ENCODE results near the gene USP20. TPM values are rescaled to one million over a fixed set of nuclear protein-coding genes. Genes with fewer than 3 reads are reported as not detected.
"Not testable (repeated sequence)": the region's sequence is repeated elsewhere in the genome, so short reads cannot be mapped to it uniquely, and the experiment has no call there.

The USP20 gene
- total RNA-seq (100 to 1,000 TPM; 117 to 124 TPM), polyA plus RNA-seq (10 to 100 TPM; 37.1 to 76.4 (median 49.4) TPM), total RNA-seq (103 to 218 (median 169) reads per million in 6 experiments)

DNA sequence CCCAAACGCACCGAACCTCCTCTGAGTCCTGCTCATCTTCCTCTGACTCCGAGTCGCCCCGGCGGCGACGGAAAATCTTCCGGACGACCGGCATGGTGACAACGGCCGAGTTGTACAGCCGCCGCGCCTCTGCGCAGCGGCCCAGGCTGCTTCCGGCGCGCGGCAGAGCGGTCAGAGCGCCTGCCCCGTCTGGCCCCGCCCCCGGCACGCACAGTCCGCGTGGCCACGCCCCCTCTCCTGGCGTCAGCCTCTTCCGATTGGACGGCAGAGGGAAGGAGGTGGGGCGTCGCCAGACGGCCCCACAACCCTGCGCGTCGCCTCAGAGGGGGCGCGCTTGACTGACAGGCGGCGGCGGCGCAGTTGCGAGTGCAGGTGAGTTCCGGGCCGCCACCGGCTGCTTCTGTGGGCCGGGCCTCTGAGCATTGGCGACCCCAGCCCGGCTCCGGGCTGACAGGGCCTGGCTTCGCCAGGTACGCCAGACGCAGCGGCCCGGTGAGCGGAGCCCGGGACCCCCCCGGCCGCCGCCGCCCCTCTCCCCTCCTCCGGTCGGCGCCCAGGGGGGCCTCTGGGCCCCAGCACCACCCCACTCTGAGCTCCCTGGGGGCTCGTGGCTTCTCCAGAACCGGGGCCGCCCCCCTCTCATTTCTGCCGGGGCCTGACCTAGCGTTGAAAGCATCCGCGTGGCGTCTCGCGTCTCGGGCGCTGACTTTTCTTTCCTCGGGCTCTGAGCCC, at the start of gene USP20, which contains the start of gene C9orf78:
Gene USP20 (plus strand): TSS at position 331 of the 732 bp plus-strand sequence. CDS start 17,098 bp downstream, outside the sequence.
Gene C9orf78 (minus strand): TSS at position 148 of the 732 bp plus-strand sequence. CDS start 54 bp downstream, at position 94.
- Mint-ChIP-seq H3K36me3 (peaks cover 0 to 51% (median 10%) of the 10 kb centered on the region in 3 donors), H3K27ac (peak within 1 kb of the TSS; percentile 90 to 99 (median 99)), H3K9me3 (no peaks in the 10 kb centered on the region), H3K4me1 (peaks cover 29 to 68% (median 63%) of the 10 kb centered on the region in 4 donors), H3K27me3 (no peaks in the 10 kb centered on the region), H3K4me3 (peak within 1 kb of the TSS; percentile 95 to 100 (median 97))
- DNase-seq, result peak; percentile 93 to 99 (median 98)
- POLR2A ChIA-PET, result interaction anchor here (0.8 to 12.9 kb wide), 16 partner anchors 10 to 252 kb away, joined by 3 to 166 read pairs (median 5); partner anchors contain the start of genes GPR107 and TOR1A
- ATAC-seq, result peak; percentile 87 to 89

DNA sequence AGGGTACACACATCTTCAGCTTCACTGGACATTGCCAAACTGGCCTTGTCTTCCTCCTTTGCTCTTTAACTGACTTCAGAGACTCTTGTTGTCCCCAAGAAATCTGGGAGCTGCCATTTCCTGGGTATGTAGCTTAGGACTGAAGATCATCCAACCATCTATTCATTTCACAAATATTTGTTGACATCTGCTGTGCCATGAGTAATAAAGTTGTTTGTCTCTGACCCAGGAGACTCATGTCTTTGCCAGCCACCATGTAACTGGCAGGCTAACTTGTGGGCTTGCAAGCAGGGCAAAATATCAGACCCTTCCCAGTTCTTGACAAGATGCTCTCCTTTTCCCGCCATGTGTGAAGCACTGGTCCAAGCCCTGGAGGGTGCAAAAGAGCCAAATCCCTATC, 49.4 kb upstream of the USP20 start:
- Mint-ChIP-seq H3K36me3 (no peaks in the 10 kb centered on the region), H3K4me3 (no peak overlapping the region), H3K4me1 (peaks cover 5 to 12% (median 11%) of the 10 kb centered on the region in 4 donors), H3K9me3 (no peaks in the 10 kb centered on the region), H3K27ac (no peak overlapping the region), H3K27me3 (peaks cover 0 to 12% (median 2%) of the 10 kb centered on the region in 5 donors)
- POLR2A ChIA-PET, result no interaction called here
- ATAC-seq, result no peak
- no peak for DNase-seq

- POLR2A ChIA-PET, result no interaction called here
- ATAC-seq (no peak), DNase-seq (no peak)
- H3K36me3 Mint-ChIP-seq, result no peaks in the 10 kb centered on the region
- no peak overlapping the region for H3K4me3 Mint-ChIP-seq
- H3K9me3 Mint-ChIP-seq, result no peaks in the 10 kb centered on the region
- no peak overlapping the region for H3K27ac Mint-ChIP-seq
- H3K27me3 Mint-ChIP-seq, result peaks cover 0 to 12% (median 2%) of the 10 kb centered on the region in 5 donors
- H3K4me1 Mint-ChIP-seq, result peaks cover 5 to 12% (median 11%) of the 10 kb centered on the region in 4 donors
Measured at GRCh38 chr9:129786481-129786880, 48.8 kb upstream of the USP20 start.

DNA sequence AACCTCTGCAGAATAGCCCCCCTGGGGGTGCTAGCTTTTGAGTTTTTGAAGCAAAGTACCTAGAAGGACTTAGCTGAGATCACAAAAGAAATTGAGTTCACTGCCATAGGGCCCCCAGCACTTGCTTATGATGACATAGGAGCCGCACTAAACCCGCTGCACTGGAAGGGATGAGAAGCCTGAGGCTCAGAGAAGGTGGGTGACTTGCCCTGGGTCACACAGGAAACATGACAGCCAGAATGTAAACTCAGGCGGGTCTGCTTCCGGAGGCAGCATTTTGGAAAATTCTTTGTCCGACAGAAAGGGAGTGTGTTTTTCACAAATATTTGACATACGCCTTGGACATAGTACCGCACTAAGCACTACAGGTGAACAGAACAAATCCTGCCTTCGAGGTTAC, 40.7 kb upstream of the USP20 start:
- Mint-ChIP-seq H3K36me3 (no peaks in the 10 kb centered on the region), H3K27ac (no peak overlapping the region), H3K27me3 (peaks cover 0 to 4% (median 0%) of the 10 kb centered on the region in 5 donors), H3K4me3 (no peak overlapping the region), H3K4me1 (peaks cover 2 to 8% (median 6%) of the 10 kb centered on the region in 4 donors), H3K9me3 (no peaks in the 10 kb centered on the region)
- POLR2A ChIA-PET, result interaction anchor here (0.6 kb wide), 1 partner anchor 1705 kb away, joined by 3 read pairs; no protein-coding TSS in a partner anchor
- DNase-seq (no peak), ATAC-seq (no peak)

- not testable (repeated sequence) for H3K27me3 Mint-ChIP-seq, H3K9me3 Mint-ChIP-seq, DNase-seq, ATAC-seq, H3K36me3 Mint-ChIP-seq, H3K4me3 Mint-ChIP-seq, H3K27ac Mint-ChIP-seq, H3K4me1 Mint-ChIP-seq
- POLR2A ChIA-PET, result interaction anchor here (0.6 kb wide), 2 partner anchors 152 to 195 kb away, joined by 3 read pairs; no protein-coding TSS in a partner anchor
Measured at GRCh38 chr9:129796029-129796428, 39.2 kb upstream of the USP20 start.

GRCh38 chr9:129798973-129799372, 36.3 kb upstream of the USP20 start:
- Mint-ChIP-seq H3K36me3 (no peaks in the 10 kb centered on the region), H3K9me3 (no peaks in the 10 kb centered on the region), H3K4me3 (no peak overlapping the region), H3K27me3 (no peaks in the 10 kb centered on the region), H3K27ac (no peak overlapping the region), H3K4me1 (peaks cover 4 to 9% (median 6%) of the 10 kb centered on the region in 4 donors)
- POLR2A ChIA-PET, result no interaction called here
- ATAC-seq, result no peak
- no peak for DNase-seq

DNA sequence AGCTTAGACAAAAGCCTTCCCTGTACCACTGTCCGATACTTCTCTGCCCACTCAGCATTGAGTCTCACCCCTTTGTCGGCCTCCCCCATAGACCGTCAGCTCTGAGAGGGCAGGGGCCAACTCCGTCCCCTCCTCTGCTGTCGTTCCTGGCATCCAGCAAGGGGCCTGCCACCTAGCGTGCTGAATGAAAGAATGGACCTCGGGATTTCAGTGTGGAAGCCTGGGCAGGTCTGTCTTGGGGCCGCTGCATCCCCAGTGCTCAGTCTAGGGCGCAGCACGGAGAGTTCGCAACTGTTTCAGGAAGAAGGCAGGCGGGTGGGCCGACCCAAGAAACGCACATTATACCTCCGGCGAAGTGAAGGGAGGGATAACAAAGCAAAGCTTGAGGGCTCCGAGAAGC, 33.8 kb upstream of the USP20 start:
- peak overlapping the region in 8 of 10 donors; percentile 13 to 79 (median 54) for H3K27ac Mint-ChIP-seq
- no peaks in the 10 kb centered on the region for H3K27me3 Mint-ChIP-seq
- H3K9me3 Mint-ChIP-seq, result no peaks in the 10 kb centered on the region
- DNase-seq (no peak), ATAC-seq (no peak)
- peak overlapping the region in 9 of 10 donors; percentile 45 to 95 (median 69) for H3K4me3 Mint-ChIP-seq
- H3K4me1 Mint-ChIP-seq, result peaks cover 6 to 29% (median 23%) of the 10 kb centered on the region in 4 donors
- POLR2A ChIA-PET, result interaction anchor here (0.6 to 2.9 kb wide), 3 partner anchors 33 to 972 kb away, joined by 3 to 7 read pairs (median 7); partner anchors contain the start of genes C9orf78, SPOUT1 and USP20
- H3K36me3 Mint-ChIP-seq, result peaks cover 0 to 10% (median 0%) of the 10 kb centered on the region in 3 donors

- ATAC-seq, result peak; percentile 90 to 94
- Mint-ChIP-seq H3K4me1 (peaks cover 6 to 37% (median 27%) of the 10 kb centered on the region in 4 donors), H3K27ac (peak within 1 kb of the TSS; percentile 91 to 98 (median 96)), H3K4me3 (peak within 1 kb of the TSS; percentile 86 to 96 (median 92)), H3K27me3 (no peaks in the 10 kb centered on the region), H3K36me3 (peaks cover 4 to 26% (median 7%) of the 10 kb centered on the region in 3 donors), H3K9me3 (no peaks in the 10 kb centered on the region)
- POLR2A ChIA-PET, result interaction anchor here (0.5 to 2.9 kb wide), 18 partner anchors 16 to 1822 kb away, joined by 3 to 7 read pairs (median 4); partner anchors contain the start of genes C9orf78 and TOR1A
- peak; percentile 92 to 98 (median 96) for DNase-seq
Measured at GRCh38 chr9:129802833-129803675, 32.2 kb upstream of the USP20 start, which contains the start of gene TOR1B. TSS of gene TOR1B (plus strand) at chr9:129803184. CDS start at chr9:129803213, 29 bp downstream.

DNA sequence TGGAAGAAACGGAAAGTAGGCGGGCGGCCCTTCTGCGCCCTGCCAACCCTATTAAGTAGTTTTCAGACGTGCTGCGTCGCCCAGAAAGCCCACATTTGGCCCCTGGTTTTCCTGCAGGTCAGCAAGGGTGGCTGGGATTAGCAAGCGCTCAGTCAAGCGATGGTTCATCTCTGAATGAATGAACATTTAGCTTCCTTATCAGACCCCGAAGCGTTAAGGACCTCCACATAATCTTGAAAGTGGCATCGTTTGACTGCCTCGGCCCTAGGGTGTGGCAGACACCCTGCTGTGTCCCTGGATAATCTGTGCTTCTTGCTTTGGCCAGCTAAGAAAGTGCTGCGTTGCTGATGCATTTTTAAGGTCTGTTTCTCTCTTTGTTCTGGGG, 31.6 kb upstream of the USP20 start:
- Mint-ChIP-seq H3K9me3 (no peaks in the 10 kb centered on the region), H3K4me3 (peak overlapping the region; percentile 86 to 96 (median 92)), H3K4me1 (peaks cover 6 to 40% (median 27%) of the 10 kb centered on the region in 4 donors), H3K27ac (peak overlapping the region in 9 of 10 donors; percentile 63 to 98 (median 91)), H3K36me3 (peaks cover 4 to 31% (median 7%) of the 10 kb centered on the region in 3 donors), H3K27me3 (no peaks in the 10 kb centered on the region)
- ATAC-seq, result no peak
- POLR2A ChIA-PET, result interaction anchor here (0.5 to 2.9 kb wide), 12 partner anchors 15 to 1822 kb away, joined by 3 to 7 read pairs (median 4); partner anchors contain the start of genes C9orf78 and TOR1A
- no peak for DNase-seq

DNA sequence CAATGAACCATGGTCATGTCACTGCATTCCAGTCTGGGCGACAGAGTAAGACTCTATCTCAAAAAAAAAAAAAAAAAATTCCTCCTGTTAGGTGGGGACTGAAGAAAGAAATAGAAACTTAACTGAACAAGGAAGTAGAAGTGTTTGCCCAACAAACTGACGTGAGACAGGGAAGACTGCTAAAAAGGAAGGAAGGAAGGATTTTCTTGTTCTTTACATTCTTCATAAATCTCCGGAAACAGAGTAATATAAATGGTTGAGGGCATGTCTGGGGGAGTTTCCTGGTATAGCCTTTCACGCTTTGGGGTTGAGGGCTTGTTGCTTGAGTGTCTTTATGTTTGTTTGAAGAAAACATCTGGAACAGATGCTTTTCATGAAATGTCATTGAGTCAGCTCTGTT, 29.2 kb upstream of the USP20 start:
- ATAC-seq (no peak), DNase-seq (no peak)
- POLR2A ChIA-PET, result no interaction called here
- Mint-ChIP-seq H3K27ac (peak overlapping the region in 9 of 10 donors; percentile 41 to 91 (median 81)), H3K4me3 (peak overlapping the region in 7 of 10 donors; percentile 16 to 78 (median 60)), H3K27me3 (no peaks in the 10 kb centered on the region), H3K4me1 (peaks cover 6 to 43% (median 29%) of the 10 kb centered on the region in 4 donors), H3K9me3 (no peaks in the 10 kb centered on the region), H3K36me3 (peaks cover 4 to 55% (median 7%) of the 10 kb centered on the region in 3 donors)

DNA sequence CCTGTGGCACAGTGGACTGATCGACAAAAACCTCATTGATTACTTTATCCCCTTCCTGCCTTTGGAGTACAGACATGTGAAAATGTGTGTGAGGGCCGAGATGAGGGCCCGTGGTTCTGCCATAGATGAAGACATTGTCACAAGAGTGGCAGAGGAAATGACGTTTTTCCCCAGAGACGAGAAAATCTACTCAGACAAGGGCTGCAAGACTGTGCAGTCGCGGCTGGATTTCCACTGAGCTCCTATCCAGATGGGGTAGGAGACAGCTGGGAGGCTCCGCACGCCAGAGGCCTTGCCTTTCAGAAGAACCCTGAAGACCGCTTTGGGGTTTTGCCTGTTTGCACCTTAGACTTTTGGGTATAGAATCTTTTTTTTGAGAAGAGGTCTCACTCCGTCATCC, 25.9 kb upstream of the USP20 start:
- Mint-ChIP-seq H3K36me3 (peaks cover 4 to 80% (median 7%) of the 10 kb centered on the region in 3 donors), H3K4me1 (peaks cover 3 to 39% (median 22%) of the 10 kb centered on the region in 4 donors), H3K9me3 (no peaks in the 10 kb centered on the region), H3K27ac (peak overlapping the region in 2 of 10 donors; percentile 4 to 27), H3K27me3 (no peaks in the 10 kb centered on the region), H3K4me3 (peak overlapping the region in 1 of 10 donors; percentile 15)
- ATAC-seq (no peak), DNase-seq (no peak)
- POLR2A ChIA-PET, result no interaction called here

- no peaks in the 10 kb centered on the region for H3K9me3 Mint-ChIP-seq
- POLR2A ChIA-PET, result no interaction called here
- peaks cover 6 to 36% (median 20%) of the 10 kb centered on the region in 4 donors for H3K4me1 Mint-ChIP-seq
- peak overlapping the region in 1 of 10 donors; percentile 24 for H3K27ac Mint-ChIP-seq
- ATAC-seq, result no peak
- peaks cover 4 to 86% (median 7%) of the 10 kb centered on the region in 3 donors for H3K36me3 Mint-ChIP-seq
- H3K27me3 Mint-ChIP-seq, result no peaks in the 10 kb centered on the region
- H3K4me3 Mint-ChIP-seq, result no peak overlapping the region
- DNase-seq, result no peak
Measured at GRCh38 chr9:129810116-129810515, 25.1 kb upstream of the USP20 start.
